Fibroblast of the aortic adventitia (primary cell): ENCODE measurements around the gene DACT3. TPM values are rescaled to one million over a fixed set of nuclear protein-coding genes. Genes with fewer than 3 reads are reported as not detected.

Experiments
- DNase-seq: peaks from one replicate; pipeline ENCODE4 v3.0.0-alpha.2; 2010; ENCODE audit warnings: low read depth
- H3K4me3 ChIP-seq: 2 replicates; pipeline ENCODE4 v1.5.1; 2011; ENCODE audit warnings: low read depth, mild to moderate bottlenecking, control low read depth, low read length, moderate library complexity
- total RNA-seq: library from RNA; depleted of rRNA; stranded (reverse); fragments of >200 nt; gene quantifications from 2 replicates; pipeline ENCODE4 v1.2.3, GENCODE V29; 2012; ENCODE audit warnings: low replicate concordance
- TF ChIP-seq, protein P1 (sequence below): IDR thresholded peaks from 2 replicates; pipeline ENCODE4 v1.5.1; 2011; ENCODE audit warnings: mild to moderate bottlenecking, low read length, control low read depth, inconsistent platforms; ENCODE audit not compliant: insufficient read depth

DACT3 gene
- total RNA-seq, 1 donor: 5.1 TPM

DNA sequence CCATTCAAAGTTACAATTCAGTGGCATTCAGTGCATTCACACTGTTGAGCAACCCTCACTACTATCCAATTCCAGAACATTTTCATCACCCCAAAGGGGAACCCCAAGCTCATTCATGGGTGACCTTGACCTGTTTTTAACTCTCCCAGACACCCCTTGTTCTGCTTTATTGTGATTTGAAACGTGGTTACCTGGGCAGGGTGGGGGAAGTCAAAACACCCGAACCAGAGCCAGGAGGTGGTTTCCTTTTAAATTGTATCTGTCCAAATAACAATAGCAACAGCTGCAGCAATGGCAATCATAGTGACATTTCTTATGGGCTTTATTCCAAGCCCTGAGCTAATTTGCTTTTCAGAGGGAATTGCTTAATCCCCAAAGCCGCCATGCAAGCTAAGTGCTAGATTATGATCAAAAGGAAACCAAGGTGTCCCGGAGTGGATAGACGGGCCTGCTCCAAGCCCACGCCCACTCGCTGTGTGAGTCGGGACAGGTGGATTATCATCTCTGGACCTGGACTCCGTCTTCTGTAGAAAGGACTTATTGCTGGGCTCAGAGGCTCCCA is 42.2 kb downstream of the DACT3 start:
- TF ChIP-seq, protein P1, sequence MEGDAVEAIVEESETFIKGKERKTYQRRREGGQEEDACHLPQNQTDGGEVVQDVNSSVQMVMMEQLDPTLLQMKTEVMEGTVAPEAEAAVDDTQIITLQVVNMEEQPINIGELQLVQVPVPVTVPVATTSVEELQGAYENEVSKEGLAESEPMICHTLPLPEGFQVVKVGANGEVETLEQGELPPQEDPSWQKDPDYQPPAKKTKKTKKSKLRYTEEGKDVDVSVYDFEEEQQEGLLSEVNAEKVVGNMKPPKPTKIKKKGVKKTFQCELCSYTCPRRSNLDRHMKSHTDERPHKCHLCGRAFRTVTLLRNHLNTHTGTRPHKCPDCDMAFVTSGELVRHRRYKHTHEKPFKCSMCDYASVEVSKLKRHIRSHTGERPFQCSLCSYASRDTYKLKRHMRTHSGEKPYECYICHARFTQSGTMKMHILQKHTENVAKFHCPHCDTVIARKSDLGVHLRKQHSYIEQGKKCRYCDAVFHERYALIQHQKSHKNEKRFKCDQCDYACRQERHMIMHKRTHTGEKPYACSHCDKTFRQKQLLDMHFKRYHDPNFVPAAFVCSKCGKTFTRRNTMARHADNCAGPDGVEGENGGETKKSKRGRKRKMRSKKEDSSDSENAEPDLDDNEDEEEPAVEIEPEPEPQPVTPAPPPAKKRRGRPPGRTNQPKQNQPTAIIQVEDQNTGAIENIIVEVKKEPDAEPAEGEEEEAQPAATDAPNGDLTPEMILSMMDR: no peak
- no peak overlapping the region for H3K4me3 ChIP-seq
- peak; percentile 68 for DNase-seq

DNA sequence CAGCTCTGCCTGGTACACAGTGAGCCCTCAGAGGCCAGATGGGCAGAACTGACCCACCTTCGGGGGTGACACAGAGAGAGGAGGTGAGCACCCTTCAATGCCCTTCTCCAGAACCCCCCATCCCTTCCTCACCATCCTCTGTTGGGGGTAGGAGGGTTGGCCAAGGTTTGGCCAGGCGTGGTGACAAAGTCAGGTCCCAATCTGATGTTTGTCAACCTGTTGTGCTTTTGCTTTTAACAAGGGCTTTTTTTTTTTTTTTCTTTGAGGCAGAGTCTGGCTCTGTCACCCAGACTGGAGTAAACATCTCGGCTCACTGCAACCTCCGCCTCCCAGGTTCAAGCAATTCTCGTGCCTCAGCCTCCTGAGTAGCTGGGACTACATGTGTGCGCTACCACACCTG is 43.4 kb downstream of the DACT3 start:
- TF ChIP-seq, protein P1: no peak
- no peak overlapping the region for H3K4me3 ChIP-seq
- DNase-seq: no peak

DNA sequence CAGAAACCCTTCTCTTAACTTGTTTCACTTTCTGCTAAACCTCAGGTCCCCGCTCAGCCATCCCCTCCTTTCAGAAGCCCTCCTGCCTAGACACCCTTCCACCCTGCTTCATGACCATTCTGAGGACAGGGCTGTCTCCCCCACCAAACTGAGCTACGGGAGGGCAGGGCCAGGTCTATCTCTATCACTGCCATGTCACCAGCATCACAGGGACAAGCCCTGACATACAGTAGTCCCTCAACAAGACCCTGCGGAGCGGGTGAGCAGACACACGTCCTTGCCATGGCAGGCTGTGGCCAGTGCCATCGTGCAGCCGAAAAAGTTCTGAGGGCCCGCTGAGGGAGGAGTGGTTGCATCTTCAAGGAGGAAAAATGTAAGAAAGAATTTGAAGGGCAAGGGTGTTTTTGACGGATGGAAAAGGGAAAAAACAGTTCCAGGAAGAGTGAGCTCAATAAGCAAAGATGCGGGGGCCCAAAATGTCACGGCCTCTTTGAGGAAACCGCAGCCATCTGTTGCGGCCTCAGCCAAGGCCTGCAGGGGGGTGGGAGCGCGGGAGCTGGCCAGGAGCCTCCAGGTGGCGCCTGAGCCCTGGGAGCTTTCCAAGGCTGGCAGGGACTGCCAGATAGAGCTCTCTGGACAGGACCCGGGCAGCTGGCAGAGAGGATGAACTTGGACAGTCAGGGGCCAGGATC is 44.2 kb downstream of the DACT3 start:
- DNase-seq: peak; percentile 59
- no peak overlapping the region for H3K4me3 ChIP-seq
- TF ChIP-seq, protein P1: peak; percentile 29

DNA sequence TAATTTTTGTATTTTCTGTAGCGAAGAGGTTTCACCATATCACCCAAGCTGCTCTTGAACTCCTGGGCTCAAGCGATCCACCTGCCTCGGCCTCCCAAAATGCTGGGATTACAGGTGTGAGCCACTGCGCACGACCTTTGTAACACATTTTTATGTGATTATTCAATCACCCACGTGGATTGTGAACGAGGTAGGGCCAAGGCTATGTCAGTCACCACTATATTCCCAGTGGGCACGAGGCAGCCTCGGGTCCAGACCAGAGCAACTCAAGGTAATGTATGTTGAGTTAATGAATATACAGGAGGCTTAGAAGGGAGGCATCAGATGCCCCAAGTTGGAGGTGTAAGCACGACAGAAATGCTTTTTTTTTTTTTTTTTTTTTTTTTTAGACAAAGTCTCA is 45.0 kb downstream of the DACT3 start:
- no peak overlapping the region for H3K4me3 ChIP-seq
- TF ChIP-seq, protein P1: no peak

DNA sequence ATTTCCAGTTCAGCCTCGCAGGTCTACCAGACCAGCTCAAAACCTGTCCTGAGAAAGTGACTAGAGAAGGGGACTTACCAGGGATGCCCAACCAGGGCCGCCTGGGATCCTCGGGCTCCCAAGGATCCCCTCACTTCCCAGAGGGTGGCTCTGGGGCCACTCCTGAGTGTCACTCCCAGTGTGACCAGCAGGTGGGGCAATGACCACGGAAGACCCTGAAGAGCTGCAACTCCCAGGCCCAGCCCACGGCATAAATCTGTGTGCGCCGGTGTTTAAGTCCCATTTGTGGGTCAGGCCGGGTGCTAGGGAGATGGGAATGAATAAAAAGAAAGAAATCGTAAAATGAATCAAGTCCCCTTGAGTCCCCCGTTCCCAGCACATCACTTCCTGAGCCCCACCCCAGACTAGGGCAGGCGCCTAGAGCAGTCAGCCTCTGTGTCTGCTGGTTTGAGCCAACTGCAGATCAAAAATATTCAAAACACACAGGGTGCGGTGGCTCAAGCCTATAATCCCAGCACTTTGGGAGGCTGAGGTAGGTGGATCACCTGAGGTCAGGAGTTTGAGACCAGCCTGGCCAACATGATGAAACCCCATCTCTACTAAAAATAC is 46.8 kb downstream of the DACT3 start:
- no peak overlapping the region for H3K4me3 ChIP-seq
- DNase-seq: peak; percentile 85
- TF ChIP-seq, protein P1: peak; percentile 81

More for the DNA sequence above, 45.0 kb downstream of the DACT3 start:
- no peak for DNase-seq

DNA sequence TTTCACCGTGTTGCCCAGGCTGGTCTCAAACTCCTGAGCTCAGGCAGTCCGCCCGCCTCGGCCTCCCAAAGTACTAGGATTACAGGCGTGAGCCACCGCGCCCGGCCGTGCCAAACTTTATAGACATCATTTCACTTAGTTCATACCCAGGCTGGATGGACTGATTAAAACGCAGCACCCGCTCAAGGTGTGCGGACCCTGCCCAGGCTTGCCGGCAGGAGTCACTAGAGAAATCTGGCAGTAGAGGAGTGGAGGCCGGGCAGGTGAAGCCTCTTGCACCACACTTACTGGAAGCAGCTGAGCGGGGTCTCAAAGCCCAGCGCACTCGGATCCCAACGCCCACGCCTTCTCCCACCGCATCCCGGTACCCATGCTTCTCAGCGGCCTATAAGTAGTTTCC is 47.5 kb downstream of the DACT3 start:
- TF ChIP-seq, protein P1: no peak
- no peak for DNase-seq
- H3K4me3 ChIP-seq: no peak overlapping the region
